K562 (cell line): ENCODE data around the gene TNNT3.

Source experiments
- MTF1 ChIP-seq: fragments of 250-450 bp; sonication (Bioruptor Pico); IDR thresholded peaks from 2 replicates; pipeline ENCODE4 v1.9.0; 2021; ENCODE audit warnings: moderate library complexity, mild to moderate bottlenecking, inconsistent platforms, borderline replicate concordance
- SPI1 ChIP-seq: IDR thresholded peaks from 2 replicates; pipeline ENCODE4 v1.6.1; 2011; ENCODE audit warnings: low read depth, low read length, control low read depth, borderline replicate concordance
- ZNF23 ChIP-seq: fragments of 250-450 bp; sonication (Bioruptor Pico); IDR thresholded peaks from 2 replicates; pipeline ENCODE4 v1.4.0; 2020; ENCODE audit warnings: mild to moderate bottlenecking
- ZNF384 ChIP-seq: IDR thresholded peaks from 2 replicates; pipeline ENCODE4 v1.6.1; 2012; ENCODE audit warnings: low read depth, low read length, improper control_type of control experiment
- TF ChIP-seq, protein P1 (sequence below), 3 experiments: IDR thresholded peaks in 2 of 3; conservative IDR thresholded peaks in 1 of 3; 2 replicates each; pipeline ENCODE4 v1.5.1; 2011 to 2012; ENCODE audit warnings: low read length in 3 of 3, mild to moderate bottlenecking in 3 of 3, control low read depth in 2 of 3, improper control_type of control experiment in 1 of 3, inconsistent platforms in 1 of 3, low read depth in 1 of 3, mixed read lengths in 1 of 3, moderate library complexity in 1 of 3; ENCODE audit not compliant: insufficient read depth in 2 of 3

DNA sequence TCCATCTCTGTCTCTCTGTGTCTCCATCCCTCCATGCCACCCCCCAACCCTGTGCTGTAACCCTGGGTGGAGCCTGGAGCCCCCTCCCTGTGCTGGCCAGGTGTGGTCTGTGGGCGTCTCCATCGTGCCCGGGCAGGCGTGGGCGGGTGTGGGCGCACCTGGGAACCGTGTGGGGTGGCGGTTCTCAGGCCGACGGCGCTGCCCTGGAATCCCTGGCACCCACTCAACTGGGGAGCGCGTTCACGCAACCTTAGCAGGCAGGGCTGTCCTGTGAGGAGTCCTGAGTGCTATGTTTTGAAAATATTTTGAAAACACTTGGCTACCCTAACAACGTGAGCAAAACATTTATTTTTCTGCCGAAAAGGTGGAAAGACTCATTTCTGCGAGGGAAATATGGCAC, 4.7 kb downstream of the TNNT3 start:
- no peak for TF ChIP-seq ZNF384
- TF ChIP-seq MTF1: no peak
- TF ChIP-seq SPI1: no peak
- TF ChIP-seq, protein P1, sequence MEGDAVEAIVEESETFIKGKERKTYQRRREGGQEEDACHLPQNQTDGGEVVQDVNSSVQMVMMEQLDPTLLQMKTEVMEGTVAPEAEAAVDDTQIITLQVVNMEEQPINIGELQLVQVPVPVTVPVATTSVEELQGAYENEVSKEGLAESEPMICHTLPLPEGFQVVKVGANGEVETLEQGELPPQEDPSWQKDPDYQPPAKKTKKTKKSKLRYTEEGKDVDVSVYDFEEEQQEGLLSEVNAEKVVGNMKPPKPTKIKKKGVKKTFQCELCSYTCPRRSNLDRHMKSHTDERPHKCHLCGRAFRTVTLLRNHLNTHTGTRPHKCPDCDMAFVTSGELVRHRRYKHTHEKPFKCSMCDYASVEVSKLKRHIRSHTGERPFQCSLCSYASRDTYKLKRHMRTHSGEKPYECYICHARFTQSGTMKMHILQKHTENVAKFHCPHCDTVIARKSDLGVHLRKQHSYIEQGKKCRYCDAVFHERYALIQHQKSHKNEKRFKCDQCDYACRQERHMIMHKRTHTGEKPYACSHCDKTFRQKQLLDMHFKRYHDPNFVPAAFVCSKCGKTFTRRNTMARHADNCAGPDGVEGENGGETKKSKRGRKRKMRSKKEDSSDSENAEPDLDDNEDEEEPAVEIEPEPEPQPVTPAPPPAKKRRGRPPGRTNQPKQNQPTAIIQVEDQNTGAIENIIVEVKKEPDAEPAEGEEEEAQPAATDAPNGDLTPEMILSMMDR (IDR thresholded peaks at IDR 0.05 in 2 of 3, conservative IDR thresholded peaks at IDR 0.05 in 1 of 3; ENCODE audit: insufficient read depth in 2 of 3, low read depth in 1 of 3, low read length in 3 of 3): no peak
- no peak for TF ChIP-seq ZNF23 (CRISPR knock-in tag)
